Karpas-422 (cell line): ENCODE data around the gene CYP27A1. TPM values are rescaled to one million over a fixed set of nuclear protein-coding genes. Genes with fewer than 3 reads are reported as not detected.
"Not testable (repeated sequence)": the region's sequence is repeated elsewhere in the genome, so short reads cannot be mapped to it uniquely, and the experiment has no call there.

ENCODE experiments used
- DNase-seq: peaks from one replicate; pipeline ENCODE4 v3.0.0-alpha.2; 2015
- H2AFZ ChIP-seq: fragments of 200-600 bp; sonication (generic); 2 replicates; pipeline ENCODE4 v1.6.1; 2014; ENCODE audit warnings: antibody characterized with exemption, low read length, mixed read lengths
- H3K27ac ChIP-seq: fragments of 200-600 bp; sonication (generic); 2 replicates; pipeline ENCODE4 v1.5.1; 2014; ENCODE audit warnings: mild to moderate bottlenecking, low read length, moderate library complexity
- H3K27me3 ChIP-seq: fragments of 200-600 bp; sonication (generic); 2 replicates; pipeline ENCODE4 v1.6.1; 2014; ENCODE audit warnings: low read length, mixed read lengths
- H3K36me3 ChIP-seq: fragments of 200-600 bp; sonication (generic); 2 replicates; pipeline ENCODE4 v1.6.1; 2014; ENCODE audit warnings: low read length, mixed read lengths; ENCODE audit not compliant: insufficient read depth
- H3K4me1 ChIP-seq: fragments of 200-600 bp; sonication (generic); 2 replicates; pipeline ENCODE4 v1.6.1; 2014; ENCODE audit warnings: mild to moderate bottlenecking, low read length, mixed read lengths
- H3K4me2 ChIP-seq: fragments of 200-600 bp; sonication (generic); 2 replicates; pipeline ENCODE4 v1.6.1; 2014; ENCODE audit warnings: low read length, low read depth, mild to moderate bottlenecking; ENCODE audit not compliant: poor library complexity, severe bottlenecking
- H3K4me3 ChIP-seq: fragments of 200-600 bp; sonication (generic); 2 replicates; pipeline ENCODE4 v1.5.1; 2014; ENCODE audit warnings: mild to moderate bottlenecking, antibody characterized with exemption, low read length, mixed read lengths
- H3K79me2 ChIP-seq: fragments of 200-600 bp; sonication (generic); 2 replicates; pipeline ENCODE4 v1.6.1; 2014; ENCODE audit warnings: mild to moderate bottlenecking, low read length, mixed read lengths
- H3K9ac ChIP-seq: fragments of 200-600 bp; sonication (generic); 2 replicates; pipeline ENCODE4 v1.6.0; 2014; ENCODE audit warnings: low read length
- H3K9me2 ChIP-seq: fragments of 200-600 bp; sonication (generic), shearing (Covaris generic); replicated peaks from 2 replicates; pipeline ENCODE4 v1.6.0; 2014; ENCODE audit warnings: mild to moderate bottlenecking, low read length, moderate library complexity; ENCODE audit not compliant: insufficient read depth
- H3K9me3 ChIP-seq: fragments of 300-700, 200-600 bp; sonication (generic); 2 replicates; pipeline ENCODE4 v1.6.1; 2014; ENCODE audit warnings: low read length, mixed read lengths
- H4K20me1 ChIP-seq: fragments of 200-600 bp; sonication (generic); 2 replicates; pipeline ENCODE4 v1.6.1; 2014; ENCODE audit warnings: mild to moderate bottlenecking, antibody characterized with exemption, low read length, low read depth; ENCODE audit not compliant: insufficient read depth
- total RNA-seq: library from RNA; depleted of rRNA; stranded (reverse); fragments of >200 nt; shearing (Covaris generic); gene quantifications from 2 replicates; pipeline ENCODE4 v1.2.3, GENCODE V29; 2014; ENCODE audit warnings: low replicate concordance

The CYP27A1 gene
- total RNA-seq, 1 experiment from 2014 or later: not detected

DNA sequence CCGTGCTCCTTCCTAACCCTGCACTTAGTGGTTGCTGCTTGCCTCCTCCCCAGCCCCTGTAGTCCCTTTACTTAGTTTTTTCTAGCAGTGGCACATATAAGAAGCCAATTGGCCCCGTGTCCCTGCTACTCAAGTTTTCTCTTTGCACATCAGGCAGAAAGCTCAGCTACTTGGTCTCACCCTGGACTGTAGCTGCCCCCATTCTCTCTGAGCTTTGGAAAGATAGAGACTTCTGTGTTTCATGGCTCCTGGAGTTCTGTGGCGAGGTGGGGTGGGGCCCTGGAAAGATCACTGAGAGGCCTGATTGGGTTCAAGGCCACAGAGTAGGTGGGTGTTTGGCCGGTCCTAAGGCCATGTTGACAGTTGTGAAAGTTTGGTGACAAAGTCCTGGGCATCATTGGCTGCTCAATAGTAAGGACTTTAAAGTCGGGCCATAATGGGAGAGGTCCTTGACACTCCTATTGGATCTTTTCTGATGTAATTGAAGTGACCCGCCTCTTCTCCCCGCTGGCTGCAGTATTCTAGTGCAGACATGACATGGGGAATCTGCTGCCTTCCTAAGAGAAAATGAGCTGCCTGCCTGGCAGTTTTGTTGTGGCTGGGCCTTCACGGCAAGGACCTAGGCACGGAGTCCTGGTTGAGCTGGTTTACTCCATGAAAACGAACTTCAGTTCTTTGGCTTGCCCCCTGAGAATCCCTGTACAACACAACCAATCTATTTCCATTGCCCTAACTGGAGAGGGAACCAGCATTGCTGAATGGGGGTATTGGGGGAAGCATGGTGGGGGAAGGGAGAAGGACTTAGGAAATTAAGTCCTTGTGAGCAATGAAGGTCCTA lies 26.2 kb upstream of the CYP27A1 start:
- Histone ChIP-seq H3K4me1 (no peaks in the 10 kb centered on the region), H3K79me2 (no peaks in the 10 kb centered on the region), H3K9me3 (no peaks in the 10 kb centered on the region), H3K4me3 (no peak overlapping the region), H3K9me2 (no peaks in the 10 kb centered on the region), H3K27ac (no peak overlapping the region), H3K9ac (no peak overlapping the region), H3K4me2 (no peak overlapping the region), H3K36me3 (peaks cover 52% of the 10 kb centered on the region), H3K27me3 (no peaks in the 10 kb centered on the region), H2AFZ (no peak overlapping the region), H4K20me1 (no peaks in the 10 kb centered on the region)
- no peak for DNase-seq

DNA sequence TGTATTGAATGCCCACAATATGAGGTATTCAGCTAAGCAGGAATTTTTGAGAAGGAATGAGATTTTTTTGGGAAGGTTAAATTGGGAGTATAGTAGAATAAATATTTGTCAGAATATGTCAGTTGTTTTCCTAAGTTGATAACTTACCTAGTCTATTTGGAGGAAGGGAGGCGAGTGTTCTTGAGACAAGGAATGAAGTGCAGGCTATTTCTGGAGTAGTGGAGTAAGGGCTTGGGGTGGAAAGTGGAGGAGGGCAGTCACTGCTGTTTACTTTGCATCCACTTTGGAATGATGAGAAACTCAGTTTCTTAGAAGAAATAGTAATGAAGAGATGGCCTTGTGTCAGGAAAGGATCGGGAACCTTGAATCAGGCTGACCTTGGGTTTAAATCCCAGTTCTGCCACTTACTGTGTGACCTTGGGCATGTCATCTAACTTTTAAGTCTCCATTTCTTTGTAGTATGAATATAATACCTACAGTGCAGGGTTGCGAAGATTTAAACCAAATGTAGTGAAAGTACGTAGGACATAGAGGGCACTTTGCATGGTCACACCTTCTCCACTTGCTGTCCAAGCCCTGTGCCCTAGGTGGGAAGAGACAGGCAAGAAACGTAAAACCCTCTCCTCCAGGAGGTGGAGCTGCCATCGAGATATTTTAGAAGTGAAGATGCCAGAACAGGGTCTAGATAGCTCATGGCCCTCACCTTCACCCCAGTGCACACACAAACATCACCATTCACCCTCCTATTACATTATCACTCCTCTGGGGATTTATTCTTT lies 25.2 kb upstream of the CYP27A1 start:
- no peak for DNase-seq
- Histone ChIP-seq H3K9me2 (no peaks in the 10 kb centered on the region), H3K9me3 (no peaks in the 10 kb centered on the region), H3K79me2 (no peaks in the 10 kb centered on the region), H2AFZ (no peak overlapping the region), H3K27ac (no peak overlapping the region), H3K4me1 (no peaks in the 10 kb centered on the region), H3K9ac (no peak overlapping the region), H4K20me1 (no peaks in the 10 kb centered on the region), H3K27me3 (no peaks in the 10 kb centered on the region), H3K4me2 (no peak overlapping the region), H3K36me3 (peaks cover 49% of the 10 kb centered on the region), H3K4me3 (no peak overlapping the region)

DNA sequence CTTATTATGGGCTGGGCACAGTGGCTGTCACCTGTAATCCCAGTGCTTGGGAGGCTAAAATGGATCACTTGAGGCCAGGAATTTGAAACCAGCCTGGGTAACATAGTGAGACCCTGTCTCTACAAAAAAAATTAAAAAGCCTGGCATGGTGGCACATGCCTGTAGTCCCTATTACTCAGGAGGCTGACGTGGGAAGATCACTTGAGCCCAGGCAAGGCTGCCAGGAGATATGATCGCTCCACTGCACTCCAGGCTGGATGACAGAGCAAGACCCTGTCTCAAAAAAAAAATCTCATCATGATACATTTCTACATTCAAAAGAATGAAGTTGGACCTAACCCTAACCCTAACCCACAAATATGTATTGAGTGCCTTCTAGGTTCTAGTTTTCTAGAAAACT lies 20.2 kb upstream of the CYP27A1 start:
- no peak overlapping the region for H2AFZ ChIP-seq

DNA sequence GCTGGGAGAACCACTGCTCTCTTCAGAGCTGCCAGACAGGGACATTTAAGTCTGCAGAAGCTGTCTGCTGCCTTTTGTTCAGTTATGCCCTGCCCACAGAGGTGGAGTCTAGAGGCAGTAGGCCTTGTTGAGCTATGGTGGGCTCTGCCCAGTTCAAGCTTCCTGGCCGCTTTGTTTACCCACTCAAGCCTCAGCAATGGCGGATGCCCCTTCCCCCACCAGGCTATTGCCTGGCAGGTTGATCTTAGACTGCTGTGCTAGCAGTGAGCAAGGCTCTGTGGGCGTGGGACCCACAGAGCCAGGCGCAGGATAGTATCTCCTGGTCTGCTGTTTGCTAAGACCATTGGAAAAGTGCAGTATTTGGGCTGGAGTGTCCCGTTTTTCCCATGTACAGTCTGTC lies 9.2 kb upstream of the CYP27A1 start:
- not testable (repeated sequence) for H3K79me2 ChIP-seq, H3K9me3 ChIP-seq, H3K36me3 ChIP-seq, H3K4me1 ChIP-seq, H3K4me3 ChIP-seq, H3K9me2 ChIP-seq, H2AFZ ChIP-seq, H4K20me1 ChIP-seq, H3K9ac ChIP-seq, H3K4me2 ChIP-seq, H3K27me3 ChIP-seq, H3K27ac ChIP-seq, DNase-seq

More for the DNA sequence above, 20.2 kb upstream of the CYP27A1 start:
- Histone ChIP-seq H3K9ac (no peak overlapping the region), H4K20me1 (no peaks in the 10 kb centered on the region), H3K4me1 (peaks cover 9% of the 10 kb centered on the region), H3K27ac (no peak overlapping the region), H3K27me3 (no peaks in the 10 kb centered on the region), H3K79me2 (no peaks in the 10 kb centered on the region), H3K4me2 (no peak overlapping the region), H3K9me3 (no peaks in the 10 kb centered on the region), H3K4me3 (no peak overlapping the region), H3K9me2 (no peaks in the 10 kb centered on the region), H3K36me3 (peaks cover 9% of the 10 kb centered on the region; the same call in 1 of the 2 replicates)
- DNase-seq: no peak

DNA sequence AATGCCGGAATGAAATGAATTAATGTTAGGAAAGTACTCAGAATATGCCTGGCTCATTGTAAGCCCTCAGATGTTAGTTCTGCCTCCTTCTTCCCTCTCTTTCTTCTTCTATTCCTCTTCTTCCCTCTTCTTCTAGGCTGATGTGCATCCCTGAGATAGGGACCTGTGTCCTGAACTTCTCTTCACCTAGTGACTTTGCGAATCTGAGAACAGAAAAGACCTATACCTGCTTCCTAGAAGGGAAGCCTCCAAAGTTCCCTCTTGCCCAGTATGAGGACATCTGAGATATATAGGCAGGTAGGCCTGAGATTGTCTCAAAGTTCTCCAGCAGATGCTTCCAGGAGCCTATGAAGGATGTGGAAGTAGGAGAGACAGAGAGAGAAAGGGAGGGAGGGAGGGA lies 8.1 kb upstream of the CYP27A1 start:
- Histone ChIP-seq H3K27me3 (no peaks in the 10 kb centered on the region), H3K9ac (no peak overlapping the region), H3K79me2 (no peaks in the 10 kb centered on the region), H4K20me1 (no peaks in the 10 kb centered on the region), H2AFZ (no peak overlapping the region), H3K4me2 (no peak overlapping the region), H3K9me3 (no peaks in the 10 kb centered on the region), H3K4me1 (no peaks in the 10 kb centered on the region), H3K4me3 (no peak overlapping the region), H3K27ac (no peak overlapping the region), H3K9me2 (no peaks in the 10 kb centered on the region), H3K36me3 (no peaks in the 10 kb centered on the region)
- DNase-seq: no peak

DNA sequence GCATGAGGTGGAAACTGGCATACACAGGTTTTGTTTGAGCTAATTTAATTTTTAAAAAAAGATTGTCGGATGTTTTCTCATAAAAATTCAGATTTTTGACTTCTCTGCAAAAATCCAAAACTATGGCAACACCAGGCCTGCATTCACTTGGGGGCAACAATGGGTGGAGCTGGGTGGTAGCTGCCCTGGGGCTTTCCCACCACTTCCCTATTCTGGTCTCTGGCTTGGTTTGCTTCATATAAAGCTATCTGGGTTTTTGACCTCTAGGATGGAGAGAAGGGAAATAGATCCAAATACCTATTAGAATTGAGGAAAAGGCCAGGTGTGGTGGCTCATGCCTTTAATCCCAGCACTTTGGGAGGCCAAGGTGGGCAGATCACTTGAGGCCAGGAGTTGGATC lies 5.5 kb upstream of the CYP27A1 start:
- Histone ChIP-seq H3K9me3 (no peaks in the 10 kb centered on the region), H3K27ac (no peak overlapping the region), H3K9me2 (no peaks in the 10 kb centered on the region), H3K9ac (no peak overlapping the region), H3K4me3 (no peak overlapping the region), H3K4me2 (no peak overlapping the region), H3K36me3 (no peaks in the 10 kb centered on the region), H3K27me3 (no peaks in the 10 kb centered on the region), H2AFZ (no peak overlapping the region), H3K4me1 (no peaks in the 10 kb centered on the region), H3K79me2 (no peaks in the 10 kb centered on the region), H4K20me1 (no peaks in the 10 kb centered on the region)
- no peak for DNase-seq

DNA sequence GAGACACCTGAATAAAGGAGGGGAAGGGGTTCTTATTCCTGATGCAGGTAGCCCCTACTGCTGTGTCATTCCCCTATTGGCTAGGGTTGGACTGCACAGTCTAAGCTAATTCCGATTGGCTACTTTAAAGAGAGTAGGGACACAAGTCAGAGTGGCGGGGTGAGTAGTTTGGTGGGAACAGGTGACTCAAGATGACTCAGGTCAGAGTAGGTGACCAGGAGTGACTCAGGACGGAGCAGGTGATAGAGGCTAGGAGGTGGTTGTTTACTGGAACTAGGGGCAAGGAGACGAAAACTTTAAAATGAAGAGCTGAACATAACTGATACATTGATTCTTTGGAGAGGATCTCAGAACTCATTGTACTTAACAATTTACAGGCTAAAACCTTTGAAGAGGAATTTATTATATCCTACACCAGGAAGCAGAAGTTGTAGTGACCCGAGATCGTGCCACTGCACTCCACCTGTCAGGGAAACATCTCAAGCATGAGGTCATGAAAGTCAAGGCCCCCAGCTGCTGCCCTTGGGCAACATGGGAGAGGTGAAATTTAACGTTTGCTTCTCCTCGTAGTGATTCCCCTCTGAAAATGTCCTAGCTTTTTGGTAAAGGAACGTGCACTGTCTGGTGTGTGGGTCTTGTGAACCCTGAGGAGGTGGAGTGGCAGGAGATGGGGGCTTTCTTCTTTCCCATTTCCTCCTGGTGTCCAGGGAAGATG lies 4.5 kb upstream of the CYP27A1 start:
- Histone ChIP-seq H3K9me2 (no peaks in the 10 kb centered on the region), H4K20me1 (no peaks in the 10 kb centered on the region), H3K27ac (no peak overlapping the region), H3K9me3 (no peaks in the 10 kb centered on the region), H3K79me2 (no peaks in the 10 kb centered on the region), H3K27me3 (no peaks in the 10 kb centered on the region), H3K36me3 (no peaks in the 10 kb centered on the region), H2AFZ (no peak overlapping the region), H3K9ac (no peak overlapping the region), H3K4me2 (no peak overlapping the region), H3K4me3 (no peak overlapping the region), H3K4me1 (no peaks in the 10 kb centered on the region)
- no peak for DNase-seq

DNA sequence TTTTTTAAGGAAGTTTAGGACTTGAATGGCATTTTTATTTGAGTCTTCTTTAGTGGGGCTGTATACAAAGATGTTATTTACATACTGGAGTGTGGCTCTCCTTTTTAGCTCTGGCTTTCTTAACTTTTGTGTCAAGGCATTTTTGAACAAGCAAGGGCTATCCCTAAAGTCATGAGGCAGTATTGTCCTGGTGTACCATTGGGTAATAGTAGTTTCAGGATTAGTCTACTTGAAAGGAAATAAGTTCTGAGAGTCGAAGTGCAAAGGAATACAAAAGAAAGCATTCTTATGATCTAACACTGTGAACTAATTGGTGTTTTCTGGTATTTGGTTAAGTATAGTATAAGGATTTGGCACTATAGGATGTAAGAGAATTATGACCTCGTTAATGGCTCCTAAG lies 1.9 kb upstream of the CYP27A1 start:
- no peak overlapping the region for H3K27ac ChIP-seq
- H3K4me1 ChIP-seq: no peaks in the 10 kb centered on the region
- H4K20me1 ChIP-seq: no peaks in the 10 kb centered on the region
- no peak for DNase-seq
- H3K36me3 ChIP-seq: no peaks in the 10 kb centered on the region
- H2AFZ ChIP-seq: no peak overlapping the region
- H3K9me3 ChIP-seq: no peaks in the 10 kb centered on the region
- no peak overlapping the region for H3K4me2 ChIP-seq
- no peaks in the 10 kb centered on the region for H3K27me3 ChIP-seq
- no peaks in the 10 kb centered on the region for H3K79me2 ChIP-seq
- H3K9ac ChIP-seq: no peak overlapping the region
- H3K4me3 ChIP-seq: no peak overlapping the region
- no peaks in the 10 kb centered on the region for H3K9me2 ChIP-seq
